ENCODE data around the gene DHX16. TPM values are rescaled to one million over a fixed set of nuclear protein-coding genes. Genes with fewer than 3 reads are reported as not detected.

The DHX16 gene
- total RNA-seq, 1 experiment from 2014 or later: 34.8 TPM

- no peaks in the 10 kb centered on the region for H3K27me3 ChIP-seq (ENCODE audit: insufficient read depth, low read length)
- no peak overlapping the region for H2BK12ac ChIP-seq (ENCODE audit: insufficient read length, low read depth, low read length)
- H2BK120ac ChIP-seq (ENCODE audit: low read depth, low read length, poor library complexity, severe bottlenecking): no peak overlapping the region
- WGBS (ENCODE audit: extremely low coverage, insufficient read length, low lambda C conversion rate): no CpG with 5 or more reads among the region's 10 CpGs
- no peak overlapping the region for H4K8ac ChIP-seq (replicated peaks; ENCODE audit: insufficient read length, low read depth, low read length)
- no peaks in the 10 kb centered on the region for H3K79me1 ChIP-seq (ENCODE audit: insufficient read depth, low read depth, low read length, poor library complexity, severe bottlenecking)
- no peak overlapping the region for H3K27ac ChIP-seq (ENCODE audit: insufficient read length, low read depth, low read length)
- no peak overlapping the region for H4K5ac ChIP-seq (ENCODE audit: insufficient read length, low read depth, low read length)
- no peak overlapping the region for H2AK5ac ChIP-seq (ENCODE audit: insufficient read length, low read length)
- H3K18ac ChIP-seq (ENCODE audit: insufficient read length, low read depth, low read length): no peak overlapping the region
- no peaks in the 10 kb centered on the region for H3K9me3 ChIP-seq (ENCODE audit: control insufficient read depth, low read depth, low read length)
- DNase-seq: no peak
- no peak overlapping the region for H3K4ac ChIP-seq (ENCODE audit: low read depth, low read length)
- Mint-ChIP-seq H3K27me3 (ENCODE audit: low read depth) (no peaks in the 10 kb centered on the region), H3K36me3 (ENCODE audit: insufficient read depth in 1 of 3, low read depth in 3 of 3) (peaks cover 50 to 76% (median 71%) of the 10 kb centered on the region in 3 experiments; a peak in 6 of 7 replicates), H3K9me3 (no peaks in the 10 kb centered on the region), H3K27ac (no peak overlapping the region), H3K4me3 (no peak overlapping the region), H3K4me1 (peaks cover 5 to 9% of the 10 kb centered on the region in 2 experiments)
- no peak overlapping the region for H3K14ac ChIP-seq (ENCODE audit: insufficient read depth, low read length)
- TF ChIP-seq CTCF (conservative IDR thresholded peaks at IDR 0.05): no peak
- no peak overlapping the region for H4K91ac ChIP-seq (ENCODE audit: insufficient read length, low read depth, low read length)
- no peak overlapping the region for H3K4me2 ChIP-seq (ENCODE audit: insufficient read depth, insufficient read length, low read length)
- no peak overlapping the region for H3K56ac ChIP-seq (ENCODE audit: insufficient read length, low read depth, low read length)
- no peak overlapping the region for H3T11ph ChIP-seq (ENCODE audit: low read length)
- no peak overlapping the region for H2AFZ ChIP-seq (ENCODE audit: low read length)
- no peaks in the 10 kb centered on the region for H3K23me2 ChIP-seq (ENCODE audit: insufficient read length, low read depth, low read length, poor library complexity, severe bottlenecking)
- no peak overlapping the region for H3K9ac ChIP-seq (ENCODE audit: extremely low read depth, insufficient read length, low read length)
- no peak overlapping the region for H2BK20ac ChIP-seq (ENCODE audit: low read depth, low read length, poor library complexity, severe bottlenecking)
- H2BK15ac ChIP-seq (ENCODE audit: low read depth, low read length): no peak overlapping the region
- no peak overlapping the region for H2BK5ac ChIP-seq (ENCODE audit: insufficient read length, low read length)
- no peaks in the 10 kb centered on the region for H3K79me2 ChIP-seq (ENCODE audit: insufficient read depth, low read length)
- 0 out of 2 replicates have a peak, but pooled peaks cover 2% of the 10 kb centered on the region for H3K4me1 ChIP-seq (ENCODE audit: insufficient read depth, low read length)
- no peak overlapping the region for H3K23ac ChIP-seq (ENCODE audit: insufficient read length, low read depth, low read length)
- no peaks in the 10 kb centered on the region for H4K20me1 ChIP-seq (ENCODE audit: control insufficient read depth, insufficient read depth, insufficient read length)
Measured at GRCh38 chr6:30703011-30703410, 30.2 kb upstream of the DHX16 start.

Measured in H9 (cell line).